HL-60 (cell line): ENCODE results near the gene FOCAD.

Source experiments
- POLR2AphosphoS5 ChIP-seq: IDR thresholded peaks from 2 replicates; pipeline ENCODE4 v1.6.1; 2012; ENCODE audit warnings: low read depth
- TF ChIP-seq, protein P1 (sequence below): IDR thresholded peaks from one replicate; pipeline ENCODE4 v1.5.1; 2011; ENCODE audit warnings: low read length, control low read depth, inconsistent platforms; ENCODE audit not compliant: insufficient read depth
- TF ChIP-seq, protein P2 (sequence below): IDR thresholded peaks from 2 replicates; pipeline ENCODE4 v1.6.1; 2012; ENCODE audit warnings: low read depth; ENCODE audit not compliant: insufficient replicate concordance

DNA sequence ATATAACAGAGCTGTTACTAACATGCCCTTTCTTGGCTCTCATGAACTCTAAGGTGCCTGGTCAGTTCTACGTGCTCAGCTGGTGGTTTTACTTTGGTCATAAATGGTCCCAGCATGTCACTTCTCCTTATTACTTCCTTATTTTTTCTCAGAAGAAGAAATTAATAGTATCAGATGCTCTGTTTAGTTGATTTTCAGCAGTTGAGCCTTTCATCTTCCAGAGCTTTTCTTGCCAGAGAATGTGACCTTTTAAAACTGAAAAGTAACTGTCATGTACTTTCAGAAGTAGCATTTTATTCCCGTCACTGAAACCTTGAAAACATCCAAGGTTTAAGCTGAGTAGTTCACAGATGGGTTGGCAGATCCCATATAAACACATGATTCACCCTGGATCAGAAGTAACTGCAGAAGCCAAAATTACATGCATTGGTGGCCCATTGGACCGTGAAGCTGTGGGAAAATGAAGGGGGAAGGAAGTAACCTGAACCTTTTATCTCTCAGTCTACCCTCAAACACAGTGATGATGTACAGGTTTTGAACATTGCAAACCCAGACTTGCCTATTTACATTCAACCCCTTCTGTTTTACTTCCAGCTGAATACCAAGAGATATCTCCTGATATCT is 296.9 kb downstream of the FOCAD start:
- TF ChIP-seq, protein P1, sequence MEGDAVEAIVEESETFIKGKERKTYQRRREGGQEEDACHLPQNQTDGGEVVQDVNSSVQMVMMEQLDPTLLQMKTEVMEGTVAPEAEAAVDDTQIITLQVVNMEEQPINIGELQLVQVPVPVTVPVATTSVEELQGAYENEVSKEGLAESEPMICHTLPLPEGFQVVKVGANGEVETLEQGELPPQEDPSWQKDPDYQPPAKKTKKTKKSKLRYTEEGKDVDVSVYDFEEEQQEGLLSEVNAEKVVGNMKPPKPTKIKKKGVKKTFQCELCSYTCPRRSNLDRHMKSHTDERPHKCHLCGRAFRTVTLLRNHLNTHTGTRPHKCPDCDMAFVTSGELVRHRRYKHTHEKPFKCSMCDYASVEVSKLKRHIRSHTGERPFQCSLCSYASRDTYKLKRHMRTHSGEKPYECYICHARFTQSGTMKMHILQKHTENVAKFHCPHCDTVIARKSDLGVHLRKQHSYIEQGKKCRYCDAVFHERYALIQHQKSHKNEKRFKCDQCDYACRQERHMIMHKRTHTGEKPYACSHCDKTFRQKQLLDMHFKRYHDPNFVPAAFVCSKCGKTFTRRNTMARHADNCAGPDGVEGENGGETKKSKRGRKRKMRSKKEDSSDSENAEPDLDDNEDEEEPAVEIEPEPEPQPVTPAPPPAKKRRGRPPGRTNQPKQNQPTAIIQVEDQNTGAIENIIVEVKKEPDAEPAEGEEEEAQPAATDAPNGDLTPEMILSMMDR: no peak
- TF ChIP-seq, protein P2, sequence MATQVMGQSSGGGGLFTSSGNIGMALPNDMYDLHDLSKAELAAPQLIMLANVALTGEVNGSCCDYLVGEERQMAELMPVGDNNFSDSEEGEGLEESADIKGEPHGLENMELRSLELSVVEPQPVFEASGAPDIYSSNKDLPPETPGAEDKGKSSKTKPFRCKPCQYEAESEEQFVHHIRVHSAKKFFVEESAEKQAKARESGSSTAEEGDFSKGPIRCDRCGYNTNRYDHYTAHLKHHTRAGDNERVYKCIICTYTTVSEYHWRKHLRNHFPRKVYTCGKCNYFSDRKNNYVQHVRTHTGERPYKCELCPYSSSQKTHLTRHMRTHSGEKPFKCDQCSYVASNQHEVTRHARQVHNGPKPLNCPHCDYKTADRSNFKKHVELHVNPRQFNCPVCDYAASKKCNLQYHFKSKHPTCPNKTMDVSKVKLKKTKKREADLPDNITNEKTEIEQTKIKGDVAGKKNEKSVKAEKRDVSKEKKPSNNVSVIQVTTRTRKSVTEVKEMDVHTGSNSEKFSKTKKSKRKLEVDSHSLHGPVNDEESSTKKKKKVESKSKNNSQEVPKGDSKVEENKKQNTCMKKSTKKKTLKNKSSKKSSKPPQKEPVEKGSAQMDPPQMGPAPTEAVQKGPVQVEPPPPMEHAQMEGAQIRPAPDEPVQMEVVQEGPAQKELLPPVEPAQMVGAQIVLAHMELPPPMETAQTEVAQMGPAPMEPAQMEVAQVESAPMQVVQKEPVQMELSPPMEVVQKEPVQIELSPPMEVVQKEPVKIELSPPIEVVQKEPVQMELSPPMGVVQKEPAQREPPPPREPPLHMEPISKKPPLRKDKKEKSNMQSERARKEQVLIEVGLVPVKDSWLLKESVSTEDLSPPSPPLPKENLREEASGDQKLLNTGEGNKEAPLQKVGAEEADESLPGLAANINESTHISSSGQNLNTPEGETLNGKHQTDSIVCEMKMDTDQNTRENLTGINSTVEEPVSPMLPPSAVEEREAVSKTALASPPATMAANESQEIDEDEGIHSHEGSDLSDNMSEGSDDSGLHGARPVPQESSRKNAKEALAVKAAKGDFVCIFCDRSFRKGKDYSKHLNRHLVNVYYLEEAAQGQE: no peak
- TF ChIP-seq POLR2AphosphoS5: no peak
